PC-3 (cell line): ENCODE measurements around the gene ACOT8. TPM values are rescaled to one million over a fixed set of nuclear protein-coding genes. Genes with fewer than 3 reads are reported as not detected.

ENCODE experiments used
- ATAC-seq: fragments of 200-7000 bp; cut with Tn5 transposase; 2 replicates; pipeline ENCODE4 v1.9.1; 2020; ENCODE audit warnings: mild to moderate bottlenecking, moderate library complexity
- BruUV-seq: library from RNA; stranded (reverse); fragments of 400-500 nt; replicated peaks from 2 replicates; lab custom pipeline; 2021; lab: Mats Ljungman, UMichigan
- CTCF ChIA-PET: fragments of 300-600 bp; sonication (Branson Sonifier 250); formaldehyde crosslinking; loops from one replicate; lab custom pipeline; 2022; ENCODE audit warnings: antibody characterized with exemption; lab: Charles Lee
- POLR2A ChIA-PET: fragments of 300-600 bp; sonication (Branson Sonifier 250); formaldehyde crosslinking; loops from one replicate; lab custom pipeline; 2022; ENCODE audit warnings: antibody characterized with exemption; ENCODE audit not compliant: unreplicated experiment; lab: Charles Lee
- DNase-seq: peaks from one replicate; pipeline ENCODE4 v3.0.0-alpha.2; 2015
- H2AFZ ChIP-seq: fragments of 300-600 bp; sonication (generic); 2 replicates; pipeline ENCODE4 v1.6.0; 2016; ENCODE audit warnings: antibody characterized with exemption, low read length
- H3F3A ChIP-seq: fragments of 300-600 bp; sonication (generic); one replicate; pipeline ENCODE4 v1.6.0; 2017; ENCODE audit warnings: antibody characterized with exemption, low read length, control low read depth, mild to moderate bottlenecking; ENCODE audit not compliant: unreplicated experiment
- H3K27ac ChIP-seq: fragments of 300-600 bp; sonication (generic); 2 replicates; pipeline ENCODE4 v1.5.1; 2016; ENCODE audit warnings: mild to moderate bottlenecking, low read length
- H3K27me3 ChIP-seq: fragments of 300-600 bp; sonication (generic); 2 replicates; pipeline ENCODE4 v1.6.1; 2016; ENCODE audit warnings: low read length, mixed read lengths
- H3K36me3 ChIP-seq: fragments of 300-600 bp; sonication (generic); 2 replicates; pipeline ENCODE4 v1.6.1; 2016; ENCODE audit warnings: low read depth, mixed run types, low read length, mixed read lengths
- H3K4me1 ChIP-seq: fragments of 300-600 bp; sonication (generic); 2 replicates; pipeline ENCODE4 v1.5.1; 2016; ENCODE audit warnings: low read length; ENCODE audit not compliant: insufficient read depth
- H3K4me2 ChIP-seq: fragments of 300-600 bp; sonication (generic); 2 replicates; pipeline ENCODE4 v1.6.0; 2016; ENCODE audit warnings: low read length
- H3K4me3 ChIP-seq: fragments of 300-600 bp; sonication (generic); 2 replicates; pipeline ENCODE4 v1.5.1; 2016; ENCODE audit warnings: mild to moderate bottlenecking, low read length, mixed read lengths
- H3K79me2 ChIP-seq: fragments of 300-600 bp; sonication (generic); 2 replicates; pipeline ENCODE4 v1.6.1; 2017; ENCODE audit warnings: low read length, mixed read lengths
- H3K9ac ChIP-seq: fragments of 300-600 bp; sonication (generic); 2 replicates; pipeline ENCODE4 v1.6.0; 2016; ENCODE audit warnings: mild to moderate bottlenecking, low read length
- H3K9me2 ChIP-seq: fragments of 300-600 bp; sonication (generic); replicated peaks from 2 replicates; pipeline ENCODE4 v1.6.1; 2016; ENCODE audit warnings: mixed run types, low read length, mixed read lengths
- H3K9me3 ChIP-seq: fragments of 300-600 bp; sonication (generic); 2 replicates; pipeline ENCODE4 v1.6.1; 2016; ENCODE audit warnings: low read length, mixed read lengths
- H4K20me1 ChIP-seq: fragments of 300-600 bp; sonication (generic); 2 replicates; pipeline ENCODE4 v1.6.1; 2016; ENCODE audit warnings: low read length, mixed read lengths
- CTCF ChIP-seq: fragments of 300-600 bp; sonication (generic); conservative IDR thresholded peaks from 2 replicates; pipeline ENCODE4 v1.5.1; 2017; ENCODE audit warnings: antibody characterized with exemption, low read depth, mild to moderate bottlenecking, low read length
- EZH2 ChIP-seq: fragments of 300-600 bp; sonication (generic); IDR thresholded peaks from one replicate; pipeline ENCODE4 v1.6.1; 2017; ENCODE audit warnings: antibody characterized with exemption, mild to moderate bottlenecking, low read length; ENCODE audit not compliant: unreplicated experiment
- EZH2phosphoT487 ChIP-seq: fragments of 300-600 bp; sonication (generic); IDR thresholded peaks from 2 replicates; pipeline ENCODE4 v1.6.1; 2018; ENCODE audit warnings: mild to moderate bottlenecking, antibody characterized with exemption, low read length, borderline replicate concordance
- intact Hi-C: fragments of 100-400 bp; cut with micrococcal nuclease; formaldehyde crosslinking; loops from 2 replicates; pipeline ENCODE4 v1.9.0; 2023
- total RNA-seq: library from RNA; depleted of rRNA; stranded (reverse); fragments of >200 nt; gene quantifications from 2 replicates; pipeline ENCODE4 v1.2.3, GENCODE V29; 2014

The ACOT8 gene
- total RNA-seq, 1 experiment from 2014 or later: 58.8 TPM

DNA sequence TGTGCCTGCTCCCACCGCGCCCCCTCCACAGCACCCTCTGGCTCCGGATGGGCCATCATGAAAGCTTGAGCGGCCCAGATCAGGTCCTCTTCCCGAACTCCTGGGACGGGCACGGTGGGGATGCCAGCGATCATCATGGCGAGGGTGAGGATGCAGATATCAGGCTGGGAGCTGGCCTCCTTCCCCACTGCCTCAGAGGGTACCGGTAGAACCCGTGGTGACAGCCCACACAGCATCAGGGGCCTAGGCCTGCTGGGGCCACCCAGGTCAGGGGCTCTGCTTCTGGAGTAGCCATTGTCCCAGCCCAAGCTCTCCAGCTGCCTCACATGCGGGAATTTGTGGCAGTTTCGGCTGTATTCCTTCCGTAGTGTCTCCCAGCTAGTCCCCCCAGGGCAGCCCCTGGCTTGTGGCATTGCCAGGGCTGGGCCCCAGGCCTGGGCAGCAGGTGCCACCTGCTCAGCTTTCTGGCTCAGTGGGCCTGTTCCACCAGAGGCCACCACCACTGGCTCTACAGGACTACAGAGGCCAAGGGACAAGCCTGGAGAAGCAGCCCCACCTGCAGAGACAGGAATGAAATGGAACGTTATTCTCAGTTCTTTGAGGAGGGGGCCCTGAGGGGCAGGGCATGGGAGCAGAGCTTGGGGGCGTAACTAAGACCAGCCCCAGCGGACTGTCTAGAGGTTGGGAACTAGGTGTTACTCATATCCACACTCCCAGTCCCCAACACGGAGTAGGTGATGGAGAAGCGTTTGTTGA is 29.6 kb upstream of the ACOT8 start:
- Histone ChIP-seq H3K27ac (no peak overlapping the region), H4K20me1 (no peaks in the 10 kb centered on the region), H3K36me3 (peaks cover 14% of the 10 kb centered on the region), H3K4me2 (no peak overlapping the region), H3K9me3 (no peaks in the 10 kb centered on the region), H3F3A (no peaks in the 10 kb centered on the region), H3K4me1 (peaks cover 27% of the 10 kb centered on the region), H3K27me3 (no peaks in the 10 kb centered on the region), H3K4me3 (no peak overlapping the region), H2AFZ (no peak overlapping the region), H3K79me2 (peaks cover 40% of the 10 kb centered on the region), H3K9ac (no peak overlapping the region), H3K9me2 (no peaks in the 10 kb centered on the region)
- DNase-seq: no peak
- no peak for ATAC-seq
- CTCF ChIA-PET: no interaction called here
- POLR2A ChIA-PET: no interaction called here
- no peak for TF ChIP-seq CTCF
- no peak for TF ChIP-seq EZH2
- no TSS peak for BruUV-seq
- intact Hi-C loops: no loop called here

GRCh38 chr20:45883100-45883469 is 25.9 kb upstream of the ACOT8 start:
- ChIA-PET POLR2A (no interaction called here), CTCF (no interaction called here)
- Histone ChIP-seq H3K4me2 (no peak overlapping the region), H3K79me2 (peaks cover 43% of the 10 kb centered on the region), H3K9ac (no peak overlapping the region), H3K4me1 (peaks cover 22% of the 10 kb centered on the region), H4K20me1 (no peaks in the 10 kb centered on the region), H2AFZ (no peak overlapping the region), H3K4me3 (no peak overlapping the region), H3K27me3 (no peaks in the 10 kb centered on the region), H3K9me2 (no peaks in the 10 kb centered on the region), H3K27ac (no peak overlapping the region), H3F3A (no peaks in the 10 kb centered on the region), H3K9me3 (no peaks in the 10 kb centered on the region), H3K36me3 (peaks cover 14% of the 10 kb centered on the region)
- DNase-seq: no peak
- intact Hi-C loops: no loop called here
- TF ChIP-seq EZH2phosphoT487 (no peak), EZH2 (no peak), CTCF (no peak)
- BruUV-seq: no TSS peak
- ATAC-seq: no peak

- no peak for DNase-seq
- POLR2A ChIA-PET: no interaction called here
- intact Hi-C loops: no loop called here
- no peak overlapping the region for H3K27ac ChIP-seq
- CTCF ChIA-PET: no interaction called here
- no peak overlapping the region for H3K9ac ChIP-seq
- no peak for TF ChIP-seq CTCF
- no peak for TF ChIP-seq EZH2
- TF ChIP-seq EZH2phosphoT487: no peak
- peaks cover 22% of the 10 kb centered on the region for H3K4me1 ChIP-seq
- H3K9me2 ChIP-seq: no peaks in the 10 kb centered on the region
- H3K36me3 ChIP-seq: peaks cover 14% of the 10 kb centered on the region
- H3K4me2 ChIP-seq: no peak overlapping the region
- H2AFZ ChIP-seq: no peak overlapping the region
- H3K27me3 ChIP-seq: no peaks in the 10 kb centered on the region
- H3K79me2 ChIP-seq: peaks cover 43% of the 10 kb centered on the region
- no peak for ATAC-seq
- no peaks in the 10 kb centered on the region for H4K20me1 ChIP-seq
- no peaks in the 10 kb centered on the region for H3F3A ChIP-seq
- BruUV-seq: no TSS peak
- no peak overlapping the region for H3K4me3 ChIP-seq
- no peaks in the 10 kb centered on the region for H3K9me3 ChIP-seq
Observed at GRCh38 chr20:45882469-45883099, 25.4 kb upstream of the ACOT8 start.
